AG20443 (cell line): ENCODE data around the gene YPEL2.
A peak's percentile ranks its signal among the peaks of the same experiment; 100 is the strongest.

Experiments used
- DNase-seq: peaks from one replicate; pipeline ENCODE4 v3.0.0; 2012; ENCODE audit warnings: low spot score, mixed read lengths

Gene YPEL2

DNA sequence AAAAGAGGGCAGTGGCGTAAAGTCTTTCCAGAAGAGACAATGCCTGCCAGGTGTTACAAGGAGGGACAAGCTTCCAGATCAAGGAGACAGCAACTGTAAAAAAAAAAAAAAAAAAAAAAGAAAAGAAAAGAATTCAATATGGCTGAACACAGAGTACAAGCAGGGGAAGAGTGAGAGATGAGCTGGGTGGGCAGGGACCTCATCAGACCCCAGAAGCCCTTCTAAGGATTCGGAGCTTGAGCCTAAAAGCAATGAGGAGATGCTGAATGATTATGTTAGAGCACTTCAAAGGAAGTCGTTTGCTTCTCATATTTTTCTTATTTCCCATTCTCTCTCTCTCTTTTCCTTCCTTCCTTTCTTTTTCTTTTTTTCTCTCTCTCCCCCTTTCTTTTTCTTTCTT is 103.0 kb downstream of the YPEL2 start:
- no peak for DNase-seq

GRCh38 chr17:59435238-59435637 is 103.8 kb downstream of the YPEL2 start:
- no peak for DNase-seq

DNA sequence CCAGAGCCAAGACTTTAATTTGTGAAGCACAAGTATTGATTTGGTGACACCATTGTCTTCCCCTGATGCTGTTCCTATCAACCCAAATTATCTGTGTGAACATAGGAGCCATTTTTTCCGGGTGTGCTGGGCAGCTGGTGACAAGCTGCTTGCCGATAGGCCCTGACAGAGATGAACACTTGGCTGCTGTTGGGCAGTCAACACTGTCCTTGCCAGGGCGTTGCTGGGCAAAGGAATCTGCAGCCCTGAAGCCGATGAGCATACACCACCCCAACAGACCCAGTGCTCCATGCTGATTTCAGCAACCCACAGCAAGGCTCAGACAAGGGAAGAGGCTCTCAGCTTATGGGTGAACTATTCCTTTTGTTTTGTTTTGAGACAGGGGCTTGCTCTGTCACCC is 105.4 kb downstream of the YPEL2 start:
- no peak for DNase-seq

DNA sequence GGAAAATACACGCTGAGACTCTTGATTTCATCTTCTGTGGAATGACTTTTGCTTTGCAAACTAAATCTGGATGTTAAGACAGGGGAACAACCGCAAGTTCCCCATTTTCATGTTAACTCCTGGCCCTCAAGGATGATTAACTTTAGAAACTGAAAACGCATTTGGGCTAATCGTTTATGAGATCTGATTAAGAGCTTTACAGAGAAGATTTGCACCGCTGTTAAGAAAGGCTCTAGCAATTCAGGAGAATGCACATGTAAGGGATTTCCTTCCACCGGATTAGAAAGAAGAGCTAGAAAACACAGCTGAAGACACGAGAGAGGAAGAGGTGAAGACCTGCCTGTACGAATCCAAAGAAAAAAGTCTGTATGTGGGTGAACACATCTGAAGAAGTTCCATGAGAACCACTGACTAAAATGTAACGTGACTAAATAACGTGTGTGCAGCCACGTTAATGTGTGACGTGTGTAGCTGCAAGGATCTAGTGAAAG is 106.4 kb downstream of the YPEL2 start:
- DNase-seq: no peak

GRCh38 chr17:59439262-59439661 is 107.8 kb downstream of the YPEL2 start:
- no peak for DNase-seq

DNA sequence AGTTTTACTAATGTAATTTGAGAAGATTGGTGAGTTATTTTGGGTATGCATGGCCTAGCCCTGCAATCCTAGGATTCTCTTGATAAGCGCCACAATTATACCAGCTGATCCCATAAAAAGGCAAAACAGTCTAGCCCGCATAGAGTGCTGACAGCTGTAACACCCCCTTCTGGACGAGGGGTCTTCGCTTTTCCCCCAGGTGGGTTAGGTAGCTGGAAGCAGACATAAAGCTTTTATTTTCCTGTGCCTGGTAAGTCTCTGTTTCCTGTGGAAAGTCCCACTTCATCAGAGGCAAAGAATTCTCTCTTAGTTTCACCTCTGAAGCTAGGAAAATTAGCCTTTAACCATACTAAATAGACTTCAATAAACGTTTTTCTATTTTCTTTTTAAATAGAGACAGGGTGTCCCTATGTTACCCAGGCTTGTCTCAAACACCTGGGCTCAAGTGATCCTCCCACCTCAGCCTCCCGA is 108.3 kb downstream of the YPEL2 start:
- DNase-seq: no peak

GRCh38 chr17:59440757-59441463 is 109.5 kb downstream of the YPEL2 start:
- DNase-seq: peak; percentile 86

DNA sequence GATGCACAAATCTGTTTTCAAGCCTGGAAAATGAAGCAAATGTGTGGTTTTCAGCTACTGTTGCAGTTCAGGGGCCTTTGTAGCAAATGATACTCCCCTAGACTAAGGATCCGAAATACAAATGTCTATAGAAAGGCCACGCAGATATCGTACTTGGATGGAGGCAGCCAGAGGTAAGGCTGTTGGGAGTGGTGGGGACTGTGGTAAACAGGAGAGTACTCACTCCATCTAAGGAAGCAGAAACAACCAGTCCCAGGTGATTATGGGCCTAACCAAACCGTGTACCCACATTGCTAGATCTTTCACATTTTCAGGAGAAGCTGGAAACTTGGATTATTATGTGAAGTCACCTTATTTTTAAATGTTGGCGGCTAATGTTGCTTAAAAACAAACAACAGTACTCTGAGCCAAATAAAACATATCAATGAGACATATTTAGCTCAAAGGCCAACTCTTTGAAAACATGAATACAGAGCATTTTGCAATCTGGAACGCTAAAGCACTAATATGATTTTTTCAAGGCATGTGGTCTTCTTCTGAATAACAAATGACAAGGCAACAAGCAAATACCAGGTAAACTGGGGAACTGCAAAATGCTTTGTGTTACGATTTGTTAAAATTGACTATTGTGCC is 110.1 kb downstream of the YPEL2 start:
- DNase-seq: no peak

DNA sequence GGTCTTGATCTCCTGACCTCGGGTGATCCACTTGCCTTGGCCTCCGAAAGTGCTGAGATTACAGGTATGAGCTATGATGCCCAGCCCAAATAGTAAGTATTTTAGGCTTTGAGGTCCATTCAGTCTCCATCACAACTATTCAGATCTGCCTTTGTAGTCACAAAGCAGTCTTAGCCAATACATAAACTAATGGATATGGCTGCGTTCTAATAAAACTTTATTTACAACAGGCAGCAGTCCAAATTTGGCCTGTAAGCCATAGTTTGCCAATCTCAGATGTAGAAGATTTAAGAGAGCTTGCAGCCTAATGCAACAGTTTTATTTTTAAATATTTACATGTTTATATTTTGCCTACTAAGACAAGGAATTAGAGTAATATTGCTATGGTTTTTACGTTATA is 111.7 kb downstream of the YPEL2 start:
- DNase-seq: no peak
